GM06990 (cell line): Measurements from ENCODE around the gene SYT1.

ENCODE experiments used
- DNase-seq: peaks from one replicate; pipeline ENCODE4 v3.0.0-alpha.2; 2011; ENCODE audit not compliant: insufficient read length; ENCODE audit errors: extremely low read depth
- H3K27me3 ChIP-seq: replicated peaks from 2 replicates; pipeline ENCODE4 v1.6.0; 2011; ENCODE audit warnings: low read length; ENCODE audit not compliant: control insufficient read depth, insufficient read depth
- H3K36me3 ChIP-seq: 2 replicates; pipeline ENCODE4 v1.5.1; 2011; ENCODE audit warnings: low read length; ENCODE audit not compliant: control insufficient read depth, insufficient read depth
- H3K4me3 ChIP-seq: replicated peaks from 2 replicates; pipeline ENCODE4 v1.5.1; 2011; ENCODE audit warnings: low read depth, mild to moderate bottlenecking, control low read depth, low read length
- CTCF ChIP-seq: IDR thresholded peaks from 2 replicates; pipeline ENCODE4 v1.5.1; 2011; ENCODE audit warnings: low read length, control low read depth, mild to moderate bottlenecking, inconsistent platforms; ENCODE audit not compliant: insufficient read depth, poor library complexity, severe bottlenecking

Gene SYT1

DNA sequence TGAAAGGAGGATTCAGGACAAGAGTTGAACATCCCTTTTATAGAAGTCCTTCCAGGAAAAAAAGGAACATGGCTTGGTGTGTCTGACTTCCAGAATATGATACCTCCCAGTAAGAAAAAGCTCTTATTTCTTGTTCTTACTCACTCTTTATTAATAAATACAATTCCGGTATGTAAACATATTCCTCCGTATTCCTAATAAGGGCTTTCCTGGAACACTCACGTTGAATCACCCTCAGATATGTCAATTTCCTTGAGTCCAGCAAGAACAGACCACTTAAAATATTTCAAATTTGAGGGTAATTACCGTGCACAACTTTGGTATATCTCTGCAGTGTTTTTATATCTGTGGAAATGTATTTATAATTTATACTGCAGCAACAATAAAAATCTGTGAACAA, 385.6 kb downstream of the SYT1 start:
- no peak for DNase-seq
- H3K4me3 ChIP-seq = no peak overlapping the region
- no peak for TF ChIP-seq CTCF
- H3K36me3 ChIP-seq = no peaks in the 10 kb centered on the region
- no peaks in the 10 kb centered on the region for H3K27me3 ChIP-seq

DNA sequence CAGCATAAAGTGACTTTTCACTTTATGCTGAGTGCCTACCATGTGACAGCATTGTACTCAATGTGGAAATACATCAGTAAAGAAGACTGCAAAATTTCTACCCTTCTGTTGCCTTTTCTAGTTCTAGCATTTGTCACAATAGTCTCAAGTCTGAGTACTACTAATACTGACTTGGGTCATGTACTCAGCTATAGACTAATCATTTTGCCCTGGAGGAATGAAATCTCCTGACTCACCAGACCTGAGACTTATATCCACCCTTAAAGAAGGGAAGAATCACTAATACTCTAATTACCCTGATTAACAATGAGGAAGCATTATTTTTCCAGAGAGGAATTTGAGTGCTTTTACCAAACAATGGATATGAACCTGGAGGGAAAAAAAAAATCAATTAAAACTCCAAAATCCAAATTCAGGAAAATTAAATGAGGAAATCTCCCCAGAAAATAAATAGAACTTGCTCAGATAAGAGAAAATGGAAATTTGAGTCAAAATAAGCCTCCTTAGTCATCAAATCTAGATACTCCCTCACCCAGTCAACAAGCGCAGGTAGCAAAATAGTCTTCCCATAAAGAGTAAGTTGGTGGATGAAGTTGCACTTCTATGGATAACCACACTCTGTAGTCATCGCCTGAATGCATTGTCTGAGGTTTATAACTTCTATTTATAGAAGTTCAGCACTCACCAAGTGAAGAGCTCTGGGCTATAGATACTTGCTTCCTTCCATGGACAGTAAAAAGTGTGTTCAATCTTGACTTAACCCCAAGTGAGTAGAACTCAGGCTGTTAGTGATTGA, 386.6 kb downstream of the SYT1 start:
- Histone ChIP-seq H3K27me3 (no peaks in the 10 kb centered on the region), H3K36me3 (no peaks in the 10 kb centered on the region), H3K4me3 (no peak overlapping the region)
- DNase-seq = no peak
- TF ChIP-seq CTCF = no peak

DNA sequence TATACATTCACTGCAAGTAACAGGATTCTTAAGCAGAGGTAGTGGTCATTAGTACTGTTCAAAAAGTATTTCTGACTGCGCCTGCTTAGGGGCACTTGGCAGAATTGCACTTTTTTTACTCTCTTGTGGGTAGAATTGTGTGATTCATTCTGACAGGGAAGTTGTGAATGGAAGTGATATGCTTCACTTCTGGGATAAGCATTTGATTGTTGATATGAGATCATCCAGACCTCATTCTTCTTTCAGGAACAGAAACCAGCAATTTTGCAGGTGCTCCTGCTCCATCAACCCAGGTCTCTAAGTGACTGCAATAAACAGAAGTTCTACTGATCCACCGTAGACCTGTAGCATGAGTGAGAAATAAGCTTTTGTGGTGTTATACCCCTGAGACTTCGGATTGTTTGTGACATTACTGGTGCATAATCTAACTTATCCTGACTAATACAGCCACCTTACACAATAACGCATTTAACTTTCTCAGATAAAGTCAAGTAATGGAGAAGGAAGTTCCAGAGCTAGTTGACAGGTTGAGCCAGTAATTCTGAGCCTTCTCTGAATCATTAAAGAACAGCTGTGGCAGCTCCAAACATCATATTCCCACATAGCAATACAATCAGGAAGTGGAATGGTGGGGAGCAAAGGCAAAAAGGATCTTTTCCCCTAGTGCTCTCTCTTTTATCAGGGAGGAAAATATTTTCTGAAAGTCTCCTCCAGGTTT, 387.9 kb downstream of the SYT1 start:
- DNase-seq = no peak
- no peak for TF ChIP-seq CTCF
- Histone ChIP-seq H3K27me3 (no peaks in the 10 kb centered on the region), H3K4me3 (no peak overlapping the region), H3K36me3 (no peaks in the 10 kb centered on the region)

DNA sequence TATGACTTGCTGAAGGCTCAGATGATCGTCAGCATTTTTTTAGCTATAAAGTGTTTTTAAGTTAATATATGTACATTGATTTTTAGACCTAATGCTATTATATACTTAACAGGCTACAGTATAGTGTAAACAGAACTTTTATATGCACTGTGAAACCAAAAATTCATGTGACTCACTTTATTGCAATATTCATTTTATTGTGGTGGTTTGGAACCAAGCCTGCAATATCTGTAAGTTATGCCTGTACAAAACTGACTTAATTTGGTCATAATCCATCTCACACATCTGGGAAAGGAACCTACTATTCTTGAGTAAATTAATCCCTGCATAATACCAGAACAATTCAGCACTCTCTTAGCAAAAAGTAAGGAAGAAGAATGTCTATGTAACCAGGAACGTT, 390.7 kb downstream of the SYT1 start:
- Histone ChIP-seq H3K36me3 (no peaks in the 10 kb centered on the region), H3K27me3 (no peaks in the 10 kb centered on the region), H3K4me3 (no peak overlapping the region)
- no peak for TF ChIP-seq CTCF
- DNase-seq = no peak

- Histone ChIP-seq H3K36me3 (no peaks in the 10 kb centered on the region), H3K27me3 (no peaks in the 10 kb centered on the region), H3K4me3 (no peak overlapping the region)
- no peak for DNase-seq
- TF ChIP-seq CTCF = no peak
Measured at GRCh38 chr12:79260923-79261322, 396.3 kb downstream of the SYT1 start.
